ENCODE results near the gene CDH10. TPM values are rescaled to one million over a fixed set of nuclear protein-coding genes. Genes with fewer than 3 reads are reported as not detected.

The CDH10 gene
- total RNA-seq (2014; rRNA removed; shearing (Covaris generic)): 0.53 and 1.2 TPM in 2 replicates

DNA sequence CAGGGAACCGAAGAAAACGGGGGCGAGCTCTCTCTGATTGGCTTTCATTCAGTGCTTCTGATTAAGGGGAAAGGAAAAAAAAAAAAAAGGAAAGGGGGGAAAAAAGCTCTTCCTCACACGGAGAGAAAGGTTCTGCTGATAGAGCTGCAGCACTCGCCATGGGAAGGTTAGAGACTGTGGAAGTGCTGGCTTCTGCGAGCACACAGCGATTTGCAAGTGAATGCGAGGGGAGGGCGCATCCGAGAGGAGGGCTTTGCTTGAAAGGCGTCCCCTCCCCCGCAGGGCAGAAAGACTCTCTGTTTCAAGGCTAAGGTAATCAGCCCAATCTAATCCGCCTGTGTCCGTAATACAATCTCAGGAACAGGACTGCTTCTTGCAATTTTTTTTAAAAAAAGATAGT is at the start of gene CDH10:
Gene CDH10 (minus strand): TSS at position 218 of the 400 bp plus-strand sequence. CDS start 51,488 bp downstream, outside the sequence.
- DNase-seq (ENCODE audit: low spot score): peak; percentile 51

DNA sequence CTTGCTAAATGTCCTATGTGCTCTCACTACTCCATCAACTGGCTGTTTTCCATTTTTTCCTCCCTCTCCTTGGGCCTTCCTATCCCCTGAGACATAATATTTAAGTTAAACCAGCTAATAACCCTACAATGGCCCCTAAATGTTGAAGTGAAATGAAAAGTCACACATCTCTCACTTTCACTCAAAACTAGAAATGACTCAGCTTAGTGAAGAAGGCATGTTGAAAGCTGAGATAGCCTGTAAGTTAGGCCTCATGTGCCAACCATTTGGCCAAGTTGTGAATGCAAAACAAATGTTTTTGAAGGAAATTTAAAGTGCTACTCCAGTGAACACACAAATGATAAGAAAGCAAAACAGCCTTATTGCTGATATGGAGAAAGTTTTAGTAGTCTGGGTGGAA is 48.8 kb upstream of the CDH10 start:
- DNase-seq (ENCODE audit: low spot score): no peak

DNA sequence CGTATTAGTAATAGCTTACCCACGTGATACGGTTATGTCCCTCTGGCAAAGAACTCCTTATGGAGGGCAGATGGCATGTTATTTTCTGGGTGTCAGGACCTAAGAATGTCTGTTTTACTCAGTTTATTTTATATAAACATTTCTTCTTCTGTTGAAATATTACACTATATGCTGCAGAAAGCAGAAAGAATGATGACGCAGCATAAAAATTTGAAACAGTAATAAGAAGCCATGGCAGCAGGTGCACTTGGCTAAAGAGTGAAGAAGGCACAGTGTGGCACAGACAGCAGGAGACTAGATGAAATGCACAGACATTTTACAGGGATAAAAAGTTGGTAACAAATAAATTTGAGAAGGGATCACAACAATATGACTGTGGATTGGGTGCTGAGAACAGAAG is 46.3 kb upstream of the CDH10 start:
- DNase-seq (ENCODE audit: low spot score): no peak

DNA sequence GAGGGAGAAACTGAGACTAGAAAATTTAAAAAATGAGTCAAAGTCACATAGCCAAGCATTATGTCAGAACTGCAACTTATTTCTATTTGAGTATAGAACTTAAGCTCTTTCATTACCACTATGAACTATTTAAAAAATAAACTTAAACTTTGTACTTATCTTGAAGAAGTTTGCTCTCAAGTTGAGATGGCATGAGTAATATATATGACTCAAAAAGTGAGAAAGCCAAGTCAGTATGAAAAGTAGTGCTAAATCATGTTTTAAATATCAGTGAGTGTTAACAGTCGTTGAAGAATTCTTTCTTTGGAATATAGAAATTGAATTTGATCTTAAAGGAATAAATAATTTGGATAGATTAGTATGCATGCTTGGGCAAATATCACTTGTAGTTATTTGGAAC is 36.3 kb upstream of the CDH10 start:
- DNase-seq (ENCODE audit: low spot score): peak; percentile 4

DNA sequence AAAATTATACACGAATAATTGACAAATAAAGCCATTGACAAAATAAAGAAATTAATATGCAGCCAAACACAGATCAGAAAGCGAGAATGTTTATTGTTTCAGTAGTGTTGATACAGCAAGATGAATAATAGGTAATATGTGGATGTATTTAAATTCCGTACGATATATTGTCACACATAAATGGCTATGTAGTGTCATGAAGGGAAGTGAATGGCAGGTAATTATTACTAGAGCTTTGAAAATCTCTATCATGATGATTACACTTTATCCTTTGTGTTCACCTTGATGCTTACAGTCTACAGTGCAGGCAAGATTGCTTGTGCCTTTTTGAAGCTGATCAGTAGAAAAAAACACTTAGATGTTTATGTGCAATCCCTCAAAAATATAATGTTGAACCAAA is 23.3 kb upstream of the CDH10 start:
- no peak for DNase-seq (ENCODE audit: low spot score)

DNA sequence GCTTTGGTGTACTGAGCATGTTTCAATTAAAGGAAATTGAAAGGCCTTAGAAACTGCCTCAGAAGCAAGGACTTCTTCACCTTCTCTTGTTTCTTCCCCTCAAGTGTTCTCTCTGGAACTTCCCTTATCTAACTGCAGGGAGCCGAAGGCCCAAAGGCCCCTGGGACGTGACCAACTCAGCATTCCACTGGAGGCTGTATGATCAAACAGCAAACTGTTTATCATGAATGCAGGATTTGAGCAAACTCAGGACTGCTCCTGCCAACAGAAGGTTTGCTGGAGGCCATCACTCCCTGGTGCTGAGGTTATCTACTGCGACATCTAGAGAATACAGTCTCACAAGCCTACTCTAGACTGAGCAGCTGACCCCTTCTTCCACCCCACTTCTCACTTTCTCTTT is 4.8 kb upstream of the CDH10 start:
- DNase-seq (ENCODE audit: low spot score): no peak

DNA sequence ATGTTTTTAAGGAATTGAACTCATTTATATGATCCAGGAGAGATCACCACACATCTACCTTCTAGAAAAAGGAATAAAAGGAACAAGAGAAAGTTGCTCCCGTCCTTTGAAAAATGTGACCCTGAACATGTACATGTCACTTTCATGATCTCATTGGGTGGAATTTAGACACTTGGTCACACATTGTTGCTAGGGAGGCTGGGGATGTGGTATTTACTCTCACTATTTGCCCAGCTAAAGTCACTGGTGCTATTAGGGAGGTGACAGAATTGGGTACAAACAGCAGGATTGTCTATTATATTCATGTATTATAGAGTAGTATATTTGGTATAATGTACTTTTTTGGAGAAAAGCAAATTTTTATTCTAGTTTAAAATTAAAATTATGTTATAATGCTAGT is 2.1 kb upstream of the CDH10 start:
- no peak for DNase-seq (ENCODE audit: low spot score)

DNA sequence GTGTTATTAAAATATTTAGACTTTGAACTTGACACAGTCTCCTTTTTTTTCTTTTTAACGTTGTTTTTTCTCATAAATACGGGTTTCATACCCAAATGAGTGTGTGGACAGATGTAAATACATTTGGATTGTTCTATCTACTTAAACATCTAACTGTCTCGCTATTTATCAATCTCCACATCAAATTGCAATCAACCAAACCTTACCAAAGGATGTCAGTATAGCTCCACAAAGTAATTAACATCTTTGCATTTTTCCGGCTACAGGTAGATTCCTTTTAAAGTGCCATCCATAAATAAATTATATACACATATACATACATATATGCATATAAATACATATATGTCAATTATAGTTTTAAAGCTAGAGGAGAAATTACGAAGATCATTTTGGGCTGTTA is 705 bp upstream of the CDH10 start:
- DNase-seq (ENCODE audit: low spot score): no peak

DNA sequence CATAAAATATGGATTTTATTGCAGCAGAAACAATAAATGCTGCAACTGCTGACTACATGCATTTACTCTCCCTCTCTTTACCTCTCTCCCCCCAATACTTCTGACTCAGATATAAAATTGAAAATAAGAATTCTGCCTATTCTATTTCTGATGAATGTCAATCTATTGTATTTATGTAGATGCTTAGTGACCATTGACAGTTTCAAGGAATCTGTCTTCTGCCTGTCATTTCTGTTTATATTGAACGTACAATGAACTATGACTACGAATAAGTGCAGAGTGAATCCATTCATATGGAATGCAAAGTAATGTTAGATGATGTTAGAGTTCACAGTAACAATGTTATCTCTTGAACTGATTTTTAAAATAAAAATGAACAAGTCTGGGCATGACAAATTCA is 898 bp downstream of the CDH10 start:
- no peak for DNase-seq (ENCODE audit: low spot score)

DNA sequence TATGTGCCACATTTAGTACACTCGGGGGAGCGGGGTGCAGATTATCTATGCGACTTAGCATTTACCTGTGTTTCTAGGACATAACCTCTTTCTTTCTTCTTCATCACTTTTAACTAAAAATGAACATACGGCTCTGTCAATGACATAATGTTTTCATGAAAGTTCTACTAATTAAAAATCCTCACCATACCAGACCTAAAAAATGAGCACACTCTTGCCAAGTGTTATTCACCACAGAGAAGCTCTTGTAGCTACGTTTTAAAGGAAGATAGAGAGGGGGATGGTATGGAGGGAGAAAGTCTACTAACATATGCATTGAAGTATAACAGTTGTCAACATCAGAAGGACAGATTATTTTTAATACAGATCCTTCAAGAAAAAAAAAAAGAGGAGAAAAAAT is 1.6 kb downstream of the CDH10 start:
- no peak for DNase-seq (ENCODE audit: low spot score)

DNA sequence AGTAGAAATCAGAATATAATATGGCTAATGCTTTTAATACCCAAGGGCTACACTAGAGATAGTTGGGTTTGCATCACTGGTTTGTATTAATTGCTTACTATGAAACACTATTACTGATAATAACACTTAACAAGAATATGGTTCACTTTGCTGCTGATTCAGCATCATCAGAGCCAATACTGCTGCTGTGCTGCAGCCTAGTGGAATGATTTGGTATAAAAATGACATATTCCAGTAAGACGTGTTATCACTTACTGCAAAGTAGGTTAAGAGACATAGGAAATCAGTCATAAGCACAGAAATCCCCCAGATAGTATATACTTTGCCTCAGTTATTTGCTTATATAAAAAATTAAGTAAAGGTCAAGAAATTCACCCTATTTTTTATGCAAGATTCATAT is 2.8 kb downstream of the CDH10 start:
- DNase-seq (ENCODE audit: low spot score): peak; percentile 52

DNA sequence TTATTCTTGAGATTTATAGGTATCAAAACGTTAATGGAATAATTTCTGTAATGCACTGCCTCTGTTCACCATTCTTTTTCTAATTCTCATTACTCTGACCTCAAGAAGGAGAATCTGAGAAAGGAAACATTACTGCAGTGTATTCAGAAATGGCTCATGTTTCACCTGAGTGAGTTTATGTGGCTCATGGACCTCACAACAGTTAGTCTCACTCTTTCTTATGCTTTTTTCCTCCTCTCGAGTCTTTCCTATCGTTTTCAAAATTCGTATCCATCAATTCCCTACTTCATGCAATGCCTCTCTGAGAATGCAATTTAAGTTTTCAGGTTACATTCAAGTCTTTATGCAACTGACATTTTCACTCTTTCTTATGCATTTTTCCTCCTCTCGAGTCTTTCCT is 9.6 kb downstream of the CDH10 start:
- no peak for DNase-seq (ENCODE audit: low spot score)

DNA sequence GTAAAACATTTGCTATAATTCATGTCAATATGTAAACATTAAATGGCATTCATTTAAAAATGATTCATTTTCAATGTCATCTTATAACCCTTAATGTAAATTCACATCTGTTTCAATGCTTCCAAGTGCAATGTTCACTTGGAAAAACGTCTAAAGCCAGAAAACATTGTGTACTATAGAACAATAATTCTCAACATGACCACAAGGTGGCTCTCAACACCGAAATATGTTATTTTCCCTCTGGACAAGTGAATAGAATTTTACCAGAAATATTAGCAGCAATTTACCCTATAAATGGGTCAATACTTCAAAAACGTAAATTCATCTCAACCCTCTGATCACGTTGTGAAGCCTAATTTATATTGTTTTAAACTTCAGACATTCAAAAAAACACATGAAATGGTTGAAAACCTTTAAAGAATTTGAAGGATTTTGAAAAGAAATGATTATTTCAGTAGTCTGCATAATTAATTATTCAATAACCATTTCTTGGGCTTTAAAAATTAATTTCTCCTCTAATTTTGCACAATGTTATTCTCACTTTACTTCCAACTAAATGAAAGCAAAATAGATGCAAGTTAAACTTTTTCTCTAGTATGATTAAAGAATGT is 11.0 kb downstream of the CDH10 start:
- peak; percentile 59 for DNase-seq (ENCODE audit: low spot score)

DNA sequence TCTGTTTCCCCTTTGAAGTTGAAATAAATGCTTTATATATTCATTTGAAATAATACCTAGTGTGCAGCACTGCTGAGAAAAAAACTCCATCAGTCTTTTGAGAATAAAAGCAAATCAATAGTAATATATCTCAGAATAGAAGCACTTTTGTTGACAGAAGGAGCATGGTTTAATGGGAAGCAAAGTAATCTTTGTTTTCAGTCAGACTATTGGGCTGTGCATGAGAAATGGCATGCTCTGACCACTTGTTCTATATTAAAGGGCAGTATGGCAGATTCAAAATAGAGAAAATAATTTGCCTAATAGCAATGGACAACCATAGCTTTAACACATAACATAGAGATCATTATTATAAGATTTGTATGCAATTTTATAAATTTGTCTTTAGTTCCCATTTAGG is 12.4 kb downstream of the CDH10 start:
- DNase-seq (ENCODE audit: low spot score): no peak

DNA sequence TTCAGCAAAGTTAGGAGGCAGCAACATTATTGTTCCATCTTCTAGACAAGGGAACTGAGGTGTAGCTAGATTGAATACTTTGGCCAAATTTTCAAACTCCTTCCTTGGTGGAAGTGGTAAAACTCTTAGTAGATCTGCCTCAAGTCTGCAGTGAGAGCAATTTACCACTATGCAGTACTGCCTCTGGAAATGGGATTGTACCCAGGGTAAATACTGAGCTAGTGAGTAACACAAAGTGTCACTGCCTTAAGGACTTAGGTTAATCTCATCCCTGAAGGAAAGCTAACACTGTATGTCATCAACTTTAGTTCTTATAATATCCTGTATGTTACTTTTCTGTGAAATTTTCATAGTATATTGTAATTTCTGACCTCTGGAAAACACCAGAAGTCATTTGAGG is 13.9 kb downstream of the CDH10 start:
- no peak for DNase-seq (ENCODE audit: low spot score)

DNA sequence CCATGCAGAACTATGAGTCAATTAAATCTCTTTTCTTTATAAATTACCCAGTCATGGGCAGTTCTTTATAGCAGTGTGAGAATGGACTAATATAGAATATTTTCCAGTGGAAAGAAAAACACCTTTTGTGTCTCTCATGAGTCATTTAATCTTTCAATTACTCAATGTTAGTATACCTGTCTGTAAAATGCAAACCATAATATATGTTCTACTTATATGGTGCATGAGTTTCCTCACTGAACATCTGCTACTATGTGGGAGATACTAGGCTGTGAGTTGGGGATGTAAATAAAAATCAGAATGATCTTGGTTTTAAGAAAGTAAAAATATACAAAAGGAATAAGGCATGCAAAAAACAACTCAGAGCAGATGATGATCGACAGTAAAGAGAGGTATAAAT is 15.0 kb downstream of the CDH10 start:
- DNase-seq (ENCODE audit: low spot score): no peak

DNA sequence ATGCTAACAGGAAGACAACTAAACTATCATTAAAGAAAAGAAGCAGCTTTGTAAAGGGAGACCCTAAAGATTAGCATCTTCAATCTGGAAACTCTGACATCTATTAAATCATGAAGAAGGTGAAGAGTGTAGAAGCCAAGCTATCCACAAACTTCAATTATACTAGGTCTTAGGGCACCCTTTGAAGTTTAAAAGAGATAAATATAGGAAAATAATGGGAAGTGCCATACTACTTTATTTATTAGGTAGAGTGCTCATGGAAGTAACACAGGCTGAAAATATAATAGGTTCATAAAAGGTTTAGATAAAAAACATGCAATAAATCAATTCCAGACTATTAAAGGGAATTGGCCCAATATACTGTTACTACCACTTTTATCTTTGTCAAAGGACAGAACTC is 19.9 kb downstream of the CDH10 start:
- DNase-seq (ENCODE audit: low spot score): no peak

DNA sequence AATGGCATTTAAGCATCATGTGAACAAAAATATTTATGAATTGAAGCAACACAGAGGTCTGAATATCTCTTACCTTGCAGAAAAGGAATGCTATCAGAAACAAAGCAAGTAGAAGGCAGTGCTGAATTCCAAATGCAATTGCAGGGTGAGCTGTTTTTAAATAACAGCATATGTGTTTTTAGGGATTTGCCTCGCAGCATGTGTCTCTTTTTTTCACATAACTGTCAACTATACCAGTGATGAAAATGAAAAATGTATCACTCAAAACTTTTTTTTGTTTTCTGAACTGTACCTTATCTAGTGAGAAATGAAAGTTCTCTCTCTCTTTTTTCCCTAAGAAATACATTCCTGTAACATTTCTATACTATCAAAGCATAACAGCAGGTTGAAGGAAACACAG is 21.2 kb downstream of the CDH10 start:
- no peak for DNase-seq (ENCODE audit: low spot score)

DNA sequence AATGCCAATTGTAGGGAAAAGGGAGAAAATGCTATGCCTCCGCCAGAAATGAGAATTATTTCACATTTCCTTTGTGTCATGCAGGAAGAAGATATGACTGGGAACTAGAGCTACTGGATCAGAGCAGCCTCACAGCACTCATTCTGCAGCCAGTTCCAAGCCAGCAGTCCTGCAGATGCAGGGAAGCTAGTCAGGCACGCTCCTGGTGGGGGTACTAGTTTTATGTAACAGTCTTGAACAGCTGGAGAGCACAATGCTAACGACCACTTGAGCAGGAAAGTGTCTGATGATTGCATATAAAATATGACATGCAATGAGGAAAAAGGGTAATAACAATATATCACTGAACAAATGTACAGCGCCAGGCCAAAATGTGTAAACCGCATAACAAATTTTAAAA is 21.7 kb downstream of the CDH10 start:
- no peak for DNase-seq (ENCODE audit: low spot score)

DNA sequence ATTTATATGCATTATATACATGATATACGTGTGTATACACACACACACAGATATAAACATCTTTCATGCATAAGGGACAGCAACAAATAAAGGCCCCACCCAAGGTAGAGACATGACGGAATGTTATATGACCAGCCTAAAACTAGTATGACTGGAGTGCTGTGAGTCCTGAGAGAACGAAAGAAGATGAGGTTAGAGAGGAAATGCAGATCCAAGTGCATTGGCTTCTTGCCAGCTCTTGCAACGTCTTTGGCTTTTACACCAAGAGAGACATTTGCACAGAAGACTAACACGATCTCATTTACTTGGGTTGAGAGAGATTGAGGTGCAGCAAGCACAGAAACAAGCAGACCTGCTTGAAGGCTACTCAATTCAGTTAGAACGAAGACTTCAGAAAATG is 23.0 kb downstream of the CDH10 start:
- peak; percentile 36 for DNase-seq (ENCODE audit: low spot score)

DNA sequence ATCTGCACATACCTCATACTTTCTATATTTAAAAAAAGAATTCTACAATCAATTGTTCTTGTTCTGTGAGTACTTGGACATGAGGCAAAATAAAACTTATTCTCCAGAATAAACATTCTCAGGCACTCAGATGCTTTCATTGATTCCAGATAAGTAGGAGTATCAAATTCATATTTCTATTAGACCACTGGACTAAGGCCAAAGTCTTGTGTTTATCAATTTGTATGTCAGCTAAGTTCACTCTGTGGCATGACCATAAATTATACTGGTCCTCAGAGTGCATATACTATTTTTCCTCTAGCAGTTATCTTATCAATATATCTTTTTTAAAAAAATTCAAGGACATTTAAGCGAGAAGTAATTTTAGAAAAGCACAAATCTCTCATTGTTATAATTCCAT is 28.2 kb downstream of the CDH10 start:
- DNase-seq (ENCODE audit: low spot score): no peak

DNA sequence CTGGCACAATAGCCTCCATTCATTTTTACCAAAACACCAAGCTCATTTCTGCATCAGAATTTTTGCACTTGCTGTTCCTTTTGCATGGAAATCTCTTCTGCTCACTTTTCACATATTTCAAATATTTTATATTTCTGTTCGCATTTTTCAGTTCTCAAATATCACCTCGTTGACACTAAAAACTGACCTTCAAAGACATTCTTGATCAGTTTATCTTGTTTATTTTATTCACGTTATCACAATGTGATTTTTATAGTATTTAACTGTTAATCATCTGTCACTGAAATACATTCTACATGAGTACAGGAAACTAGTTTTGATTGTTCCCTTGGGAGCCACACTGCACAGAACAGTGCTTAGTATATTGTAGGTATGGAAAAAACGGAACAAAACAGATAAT is 29.6 kb downstream of the CDH10 start:
- no peak for DNase-seq (ENCODE audit: low spot score)

DNA sequence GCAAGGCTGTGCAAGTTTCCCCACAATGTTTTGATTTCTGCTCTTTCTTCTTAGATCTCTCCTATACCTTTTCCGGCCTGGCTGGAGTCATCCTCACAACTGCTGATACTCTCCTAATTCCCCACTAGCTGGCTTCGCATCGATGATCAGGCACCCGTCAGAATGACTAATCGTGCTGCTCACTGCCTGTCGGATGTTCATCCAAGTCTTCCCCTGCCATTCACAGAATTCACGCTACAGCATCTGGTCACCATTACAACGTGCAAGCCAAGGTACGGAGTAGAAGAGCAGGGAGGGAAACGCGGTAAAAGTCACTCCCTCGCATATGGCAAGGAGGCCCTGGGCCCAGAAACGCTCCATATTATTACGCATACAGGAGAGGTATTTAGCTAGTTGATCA is 35.1 kb downstream of the CDH10 start:
- no peak for DNase-seq (ENCODE audit: low spot score)

DNA sequence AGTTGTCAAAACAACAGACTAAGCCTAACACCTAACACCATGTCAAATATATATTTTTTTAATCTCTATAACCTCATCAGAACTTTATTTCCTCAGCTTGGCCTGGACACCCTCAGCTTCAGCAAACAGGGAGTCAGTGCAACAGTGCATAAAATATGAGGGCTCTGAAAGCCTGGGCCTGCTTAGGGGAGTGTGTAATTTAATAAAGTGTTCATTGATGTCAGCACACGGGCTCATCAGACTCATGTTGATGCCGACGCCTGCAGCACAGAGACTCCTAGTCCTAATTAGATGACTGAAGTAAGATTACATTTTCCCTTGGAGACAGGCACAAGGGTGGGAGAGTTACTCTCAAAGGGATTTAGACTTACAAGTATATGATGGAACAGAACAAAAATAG is 37.8 kb downstream of the CDH10 start:
- no peak for DNase-seq (ENCODE audit: low spot score)

DNA sequence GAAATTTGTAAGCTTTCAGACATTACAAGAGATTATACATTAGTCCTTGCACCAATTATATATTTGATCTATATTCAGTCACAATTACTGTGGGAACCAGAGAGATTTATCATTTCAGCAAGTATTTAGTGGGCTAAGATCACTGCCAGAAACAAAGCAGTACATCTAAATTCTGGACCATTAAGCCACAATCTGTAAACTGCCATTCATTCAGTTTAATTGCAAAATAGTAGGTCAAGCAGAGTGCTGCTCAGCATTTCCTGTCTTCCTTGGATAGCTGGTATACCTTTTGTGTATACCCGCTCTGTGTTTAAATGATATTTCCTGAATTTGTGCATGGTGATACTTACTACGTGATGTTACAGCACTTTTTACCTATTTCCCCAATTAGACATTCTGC is 42.6 kb downstream of the CDH10 start:
- DNase-seq (ENCODE audit: low spot score): no peak

Measured in A172 (cell line).